Measurements from ENCODE around the gene FGF12.

The FGF12 gene

GRCh38 chr3:192481638-192482037, 245.7 kb downstream of the FGF12 start:
- no peak overlapping the region for H3K4me3 ChIP-seq (ENCODE audit: low read depth, low read length, poor library complexity, severe bottlenecking)
- no peaks in the 10 kb centered on the region for H3K9me3 ChIP-seq (ENCODE audit: low read length)
- no peaks in the 10 kb centered on the region for H4K20me1 ChIP-seq (ENCODE audit: insufficient read depth, low read length)
- H2AFZ ChIP-seq (ENCODE audit: low read length): no peak overlapping the region
- no peaks in the 10 kb centered on the region for H3K79me2 ChIP-seq (ENCODE audit: insufficient read depth, low read length)
- no peaks in the 10 kb centered on the region for H3K36me3 ChIP-seq (ENCODE audit: insufficient read depth, low read length)
- no peak for TF ChIP-seq EZH2 (IDR thresholded peaks at IDR 0.05; ENCODE audit: borderline replicate concordance, low read length)
- TF ChIP-seq, protein P1, sequence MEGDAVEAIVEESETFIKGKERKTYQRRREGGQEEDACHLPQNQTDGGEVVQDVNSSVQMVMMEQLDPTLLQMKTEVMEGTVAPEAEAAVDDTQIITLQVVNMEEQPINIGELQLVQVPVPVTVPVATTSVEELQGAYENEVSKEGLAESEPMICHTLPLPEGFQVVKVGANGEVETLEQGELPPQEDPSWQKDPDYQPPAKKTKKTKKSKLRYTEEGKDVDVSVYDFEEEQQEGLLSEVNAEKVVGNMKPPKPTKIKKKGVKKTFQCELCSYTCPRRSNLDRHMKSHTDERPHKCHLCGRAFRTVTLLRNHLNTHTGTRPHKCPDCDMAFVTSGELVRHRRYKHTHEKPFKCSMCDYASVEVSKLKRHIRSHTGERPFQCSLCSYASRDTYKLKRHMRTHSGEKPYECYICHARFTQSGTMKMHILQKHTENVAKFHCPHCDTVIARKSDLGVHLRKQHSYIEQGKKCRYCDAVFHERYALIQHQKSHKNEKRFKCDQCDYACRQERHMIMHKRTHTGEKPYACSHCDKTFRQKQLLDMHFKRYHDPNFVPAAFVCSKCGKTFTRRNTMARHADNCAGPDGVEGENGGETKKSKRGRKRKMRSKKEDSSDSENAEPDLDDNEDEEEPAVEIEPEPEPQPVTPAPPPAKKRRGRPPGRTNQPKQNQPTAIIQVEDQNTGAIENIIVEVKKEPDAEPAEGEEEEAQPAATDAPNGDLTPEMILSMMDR (IDR thresholded peaks at IDR 0.05; ENCODE audit: low read length): no peak
- no peaks in the 10 kb centered on the region for H3K4me1 ChIP-seq (ENCODE audit: insufficient read depth, low read length, severe bottlenecking)
- H3K27ac ChIP-seq (ENCODE audit: low read depth, low read length, poor library complexity, severe bottlenecking): no peak overlapping the region
- no peaks in the 10 kb centered on the region for H3K9me2 ChIP-seq (ENCODE audit: low read depth, low read length)
- no peaks in the 10 kb centered on the region for H3K27me3 ChIP-seq (ENCODE audit: insufficient read depth, low read length)
- no peaks in the 10 kb centered on the region for H3F3A ChIP-seq (ENCODE audit: insufficient read depth, low read length)
- no peak overlapping the region for H3K4me2 ChIP-seq (ENCODE audit: low read length)
- no peak overlapping the region for H3K9ac ChIP-seq (ENCODE audit: low read length)

DNA sequence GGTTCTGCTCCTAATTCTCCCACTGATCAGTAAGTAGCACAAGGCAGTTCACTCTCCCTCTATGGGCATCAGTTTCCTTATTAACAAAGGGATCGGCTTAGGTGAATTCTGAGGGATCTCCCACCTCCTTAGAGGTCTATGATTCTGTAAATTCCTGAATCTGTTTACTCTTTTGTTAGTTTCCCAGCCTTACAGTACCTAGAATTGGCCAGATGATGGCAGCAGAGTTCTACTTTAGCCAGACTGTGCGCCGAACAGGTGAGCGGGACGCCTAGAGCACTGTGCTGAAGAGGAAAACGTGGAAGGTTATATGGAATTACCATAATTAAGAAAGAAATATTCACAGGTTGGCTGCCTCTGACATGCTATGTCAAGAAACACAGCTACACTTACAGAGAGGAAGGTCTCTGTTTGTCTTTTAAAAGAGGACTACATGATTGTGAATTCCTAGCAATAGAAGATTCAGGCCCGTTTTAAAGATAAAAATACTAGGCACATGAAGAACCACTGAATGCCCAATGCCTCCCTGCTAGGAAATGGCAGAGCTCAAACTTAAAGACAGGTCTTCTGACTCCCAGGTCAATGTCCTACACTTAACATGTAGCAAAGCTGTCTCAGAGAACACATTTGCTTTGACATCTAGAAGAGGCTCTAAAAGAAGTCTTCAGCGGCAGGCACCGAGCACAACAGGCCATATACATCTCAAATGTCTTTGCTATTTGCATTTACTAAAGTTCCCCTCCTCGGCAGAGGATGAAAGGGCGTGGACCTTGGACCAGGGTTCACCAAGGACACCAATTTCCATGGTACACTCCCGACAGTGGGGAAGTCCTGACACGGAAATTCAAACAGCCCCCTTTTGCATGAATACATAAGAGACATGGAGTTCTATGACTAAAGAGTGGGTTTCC, 259.9 kb downstream of the FGF12 start:
- H3K79me2 ChIP-seq (ENCODE audit: insufficient read depth, low read length): no peaks in the 10 kb centered on the region
- no peak for TF ChIP-seq EZH2 (IDR thresholded peaks at IDR 0.05; ENCODE audit: borderline replicate concordance, low read length)
- TF ChIP-seq, protein P1 (IDR thresholded peaks at IDR 0.05; ENCODE audit: low read length): peak; percentile 98
- H3K9me3 ChIP-seq (ENCODE audit: low read length): no peaks in the 10 kb centered on the region
- no peak overlapping the region for H3K9ac ChIP-seq (ENCODE audit: low read length)
- H3K9me2 ChIP-seq (ENCODE audit: low read depth, low read length): no peaks in the 10 kb centered on the region
- no peak overlapping the region for H2AFZ ChIP-seq (ENCODE audit: low read length)
- H3F3A ChIP-seq (ENCODE audit: insufficient read depth, low read length): no peaks in the 10 kb centered on the region
- H3K4me1 ChIP-seq (ENCODE audit: insufficient read depth, low read length, severe bottlenecking): no peaks in the 10 kb centered on the region
- no peaks in the 10 kb centered on the region for H4K20me1 ChIP-seq (ENCODE audit: insufficient read depth, low read length)
- no peak overlapping the region for H3K4me2 ChIP-seq (ENCODE audit: low read length)
- no peak overlapping the region for H3K27ac ChIP-seq (ENCODE audit: low read depth, low read length, poor library complexity, severe bottlenecking)
- no peak overlapping the region for H3K4me3 ChIP-seq (ENCODE audit: low read depth, low read length, poor library complexity, severe bottlenecking)
- H3K36me3 ChIP-seq (ENCODE audit: insufficient read depth, low read length): no peaks in the 10 kb centered on the region
- no peaks in the 10 kb centered on the region for H3K27me3 ChIP-seq (ENCODE audit: insufficient read depth, low read length)

DNA sequence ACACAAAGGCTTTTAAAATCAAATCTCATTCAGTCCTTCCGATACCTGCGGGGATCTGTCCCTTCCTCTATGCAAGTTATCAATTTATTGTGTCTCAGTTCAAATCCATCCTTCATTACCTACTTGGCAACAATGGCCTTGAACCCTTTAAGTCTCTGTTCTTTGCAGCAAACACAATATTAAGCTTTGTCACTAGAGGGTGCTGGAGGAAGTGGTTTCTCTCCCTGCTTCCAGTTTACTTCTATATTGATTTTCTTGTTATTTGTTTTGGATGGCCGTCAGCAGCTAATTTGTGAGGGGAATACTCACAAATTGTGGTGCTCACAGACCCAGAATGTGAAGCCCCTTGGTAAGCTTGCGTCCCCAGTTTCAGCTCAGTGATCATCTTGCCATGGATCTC, 278.3 kb downstream of the FGF12 start:
- no peak for TF ChIP-seq EZH2 (IDR thresholded peaks at IDR 0.05; ENCODE audit: borderline replicate concordance, low read length)
- TF ChIP-seq, protein P1 (IDR thresholded peaks at IDR 0.05; ENCODE audit: low read length): peak; percentile 53
- Histone ChIP-seq H3K9me3 (ENCODE audit: low read length) (no peaks in the 10 kb centered on the region), H3K36me3 (ENCODE audit: insufficient read depth, low read length) (no peaks in the 10 kb centered on the region), H4K20me1 (ENCODE audit: insufficient read depth, low read length) (no peaks in the 10 kb centered on the region), H3K4me2 (ENCODE audit: low read length) (no peak overlapping the region), H3F3A (ENCODE audit: insufficient read depth, low read length) (no peaks in the 10 kb centered on the region), H2AFZ (ENCODE audit: low read length) (no peak overlapping the region), H3K9ac (ENCODE audit: low read length) (no peak overlapping the region), H3K9me2 (ENCODE audit: low read depth, low read length) (no peaks in the 10 kb centered on the region), H3K27me3 (ENCODE audit: insufficient read depth, low read length) (no peaks in the 10 kb centered on the region), H3K4me1 (ENCODE audit: insufficient read depth, low read length, severe bottlenecking) (no peaks in the 10 kb centered on the region), H3K27ac (ENCODE audit: low read depth, low read length, poor library complexity, severe bottlenecking) (no peak overlapping the region), H3K79me2 (ENCODE audit: insufficient read depth, low read length) (no peaks in the 10 kb centered on the region), H3K4me3 (ENCODE audit: low read depth, low read length, poor library complexity, severe bottlenecking) (no peak overlapping the region)
